GM21528 (cell line): ENCODE measurements around the gene ACTL8.

Source experiments
- ATAC-seq: cut with Tn5 transposase; IDR thresholded peaks from one replicate; pipeline ENCODE4 v1.9.1; 2021; ENCODE audit warnings: mild to moderate bottlenecking, moderate library complexity; ENCODE audit not compliant: unreplicated experiment, low FRiP score

The ACTL8 gene

GRCh38 chr1:17765444-17766411 is 10.6 kb downstream of the ACTL8 start:
- ATAC-seq: no peak

DNA sequence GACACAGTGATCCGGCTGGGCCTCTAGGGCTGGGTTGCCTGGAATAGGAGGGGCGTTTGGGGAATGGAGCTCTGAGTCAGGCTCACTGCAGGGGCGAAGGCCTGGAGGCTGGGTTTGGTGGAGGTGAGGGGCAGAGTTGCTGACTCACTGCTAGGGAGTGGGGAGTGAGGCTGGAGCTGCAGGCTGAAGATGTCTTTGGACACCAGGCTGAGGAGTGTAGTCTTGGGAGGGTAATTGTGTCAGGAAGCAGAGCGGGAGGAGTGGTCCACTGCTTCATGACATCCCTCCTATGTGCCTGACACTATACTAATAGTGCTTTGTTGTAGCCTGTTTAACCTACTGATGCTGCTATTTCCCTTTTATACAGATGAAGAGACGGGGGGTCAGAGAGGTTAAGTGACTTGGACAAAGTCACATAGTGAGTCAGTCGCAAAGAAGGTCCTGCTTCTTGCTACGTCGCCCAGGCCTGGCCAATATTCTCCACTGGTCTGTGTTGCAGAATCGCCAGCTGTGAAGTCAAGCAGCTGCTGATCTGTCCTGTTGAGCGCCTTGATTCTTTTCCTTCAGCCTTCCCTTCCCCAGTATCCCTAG is 13.6 kb downstream of the ACTL8 start:
- no peak for ATAC-seq

DNA sequence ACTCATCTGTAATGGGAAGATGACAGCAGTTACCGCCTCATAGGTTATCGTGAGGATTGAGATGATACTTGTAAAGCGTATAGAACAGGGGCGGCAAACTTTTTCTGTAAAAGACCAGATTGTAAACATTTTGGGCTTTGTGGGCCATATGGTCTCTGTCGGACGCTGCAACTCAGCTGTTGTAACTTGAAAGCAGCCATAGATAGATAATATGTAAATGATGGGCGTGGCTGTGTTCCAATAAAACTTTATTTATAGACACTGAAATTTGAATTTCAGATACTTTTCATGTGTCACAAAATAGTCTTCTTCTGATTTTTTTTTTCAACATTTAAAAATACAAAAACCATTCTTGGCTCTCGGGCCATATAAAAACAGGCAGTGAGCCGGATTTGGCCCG is 15.8 kb downstream of the ACTL8 start:
- ATAC-seq: no peak

DNA sequence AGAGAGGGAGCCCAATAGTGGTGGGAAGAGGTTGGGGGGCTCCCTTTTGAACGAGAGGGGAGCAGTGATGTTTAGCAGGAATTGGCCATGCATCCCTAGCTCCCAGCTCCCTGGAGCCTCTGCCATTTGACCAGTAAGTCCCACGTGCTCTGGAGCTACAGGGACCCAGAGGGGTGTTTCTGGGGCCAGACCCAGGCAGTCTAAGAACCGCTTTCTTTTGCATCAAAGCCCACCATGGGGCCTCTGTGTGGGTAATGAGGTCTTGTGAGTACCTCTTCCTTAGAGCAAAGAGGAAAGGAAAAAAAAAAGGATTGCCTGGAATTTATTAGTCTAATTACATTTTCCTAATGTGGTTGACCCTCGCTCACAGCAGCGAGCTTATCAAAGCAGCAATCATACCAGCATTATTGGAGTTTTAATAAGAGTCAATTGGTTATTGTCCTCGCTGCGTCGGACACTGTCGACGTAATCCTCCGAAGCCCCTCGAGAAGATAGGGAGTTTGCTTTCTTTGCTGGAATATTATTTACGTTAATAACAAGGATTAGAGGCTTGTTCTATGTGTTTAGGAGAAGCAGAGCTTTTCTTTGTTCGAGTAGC is 17.6 kb downstream of the ACTL8 start:
- ATAC-seq: no peak

- ATAC-seq: no peak
These were observed 18.6 kb downstream of the ACTL8 start for GRCh38 chr1:17773591-17774326.

- no peak for ATAC-seq
These were observed 19.3 kb downstream of the ACTL8 start for GRCh38 chr1:17774452-17774851.

DNA sequence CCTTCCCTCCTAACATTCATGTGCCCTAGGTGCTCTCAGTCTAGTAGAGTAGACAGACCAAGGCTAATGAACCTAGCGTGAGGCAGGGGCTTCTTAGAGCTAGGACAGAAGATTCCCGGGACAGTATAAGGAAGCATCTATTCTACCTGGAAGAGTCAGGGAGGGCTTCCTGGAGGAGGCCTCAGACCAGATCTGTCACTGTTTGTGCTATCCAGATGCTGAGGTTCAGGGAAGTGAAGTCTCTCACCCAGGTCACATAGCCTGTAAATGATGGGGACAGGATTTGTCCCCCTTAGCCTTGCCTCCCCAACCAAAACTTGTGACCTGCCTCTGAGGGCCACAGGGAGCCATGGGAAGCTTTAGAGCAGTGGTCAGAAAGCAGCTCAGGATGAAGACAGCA is 20.7 kb downstream of the ACTL8 start:
- ATAC-seq: no peak

GRCh38 chr1:17776426-17776825 is 21.3 kb downstream of the ACTL8 start:
- no peak for ATAC-seq

DNA sequence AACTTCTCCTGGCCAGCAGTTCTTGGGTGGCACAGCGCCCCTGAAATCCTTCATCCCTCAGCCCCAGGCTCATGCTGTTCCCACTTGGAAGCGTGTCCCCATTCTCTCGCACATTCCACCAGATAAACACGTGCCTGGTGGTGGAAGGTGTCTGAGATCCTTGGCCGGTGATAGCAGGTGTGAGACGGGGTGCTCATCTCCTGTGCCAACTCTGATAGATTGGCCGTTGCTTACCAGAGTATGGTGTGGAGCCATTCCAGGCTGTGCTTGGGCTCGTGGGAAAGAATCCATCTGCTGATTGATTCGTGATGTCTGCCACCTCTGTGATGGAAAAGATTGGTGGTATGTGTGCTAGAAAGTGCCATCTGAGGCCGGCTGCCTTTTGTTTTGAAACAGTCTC is 22.2 kb downstream of the ACTL8 start:
- ATAC-seq: no peak

DNA sequence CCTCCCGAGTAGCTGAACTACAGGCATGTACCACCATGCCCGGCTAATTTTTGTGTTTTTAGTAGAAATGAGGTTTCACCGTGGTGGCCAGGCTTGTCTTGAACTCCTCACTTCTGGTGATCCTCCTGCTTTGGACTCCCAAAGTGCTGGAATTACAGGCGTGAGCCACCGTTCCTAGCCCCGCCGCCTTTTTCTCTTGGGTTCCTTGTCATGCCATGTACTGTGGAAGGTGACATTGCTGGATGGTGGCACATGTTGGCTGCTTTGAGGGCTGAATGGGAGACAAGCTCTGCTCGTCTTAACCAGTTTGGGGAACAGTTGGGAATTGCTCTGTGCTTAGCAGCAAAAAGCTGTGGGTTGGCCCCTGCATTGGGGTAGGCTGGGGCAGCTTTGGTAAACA is 22.7 kb downstream of the ACTL8 start:
- ATAC-seq: no peak

GRCh38 chr1:17780916-17781315 is 25.8 kb downstream of the ACTL8 start:
- no peak for ATAC-seq

- no peak for ATAC-seq
These were observed 34.8 kb downstream of the ACTL8 start for GRCh38 chr1:17789926-17790325.

GRCh38 chr1:17790383-17791054 is 35.4 kb downstream of the ACTL8 start:
- no peak for ATAC-seq

- ATAC-seq: no peak
These were observed 35.9 kb downstream of the ACTL8 start for GRCh38 chr1:17791055-17791390.

DNA sequence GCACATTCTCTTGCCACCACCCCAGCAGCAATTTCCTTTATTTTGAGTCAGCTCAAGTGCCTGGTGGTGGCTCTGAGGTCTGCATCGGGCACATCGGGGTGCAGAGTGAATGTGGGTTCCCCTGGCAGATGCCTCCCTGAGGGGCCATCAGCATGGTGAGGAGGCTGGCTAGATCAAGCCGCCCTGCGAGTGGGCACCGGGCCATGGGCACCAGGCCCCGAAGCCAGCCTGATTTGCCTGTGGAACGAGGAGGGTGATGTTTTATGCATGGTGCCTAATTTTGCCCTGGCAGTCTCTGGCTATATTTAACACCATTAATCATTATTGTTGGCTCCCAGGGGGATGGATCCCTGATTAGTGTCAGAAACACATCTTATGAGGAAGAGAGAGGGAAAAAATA is 36.3 kb downstream of the ACTL8 start:
- ATAC-seq: no peak

DNA sequence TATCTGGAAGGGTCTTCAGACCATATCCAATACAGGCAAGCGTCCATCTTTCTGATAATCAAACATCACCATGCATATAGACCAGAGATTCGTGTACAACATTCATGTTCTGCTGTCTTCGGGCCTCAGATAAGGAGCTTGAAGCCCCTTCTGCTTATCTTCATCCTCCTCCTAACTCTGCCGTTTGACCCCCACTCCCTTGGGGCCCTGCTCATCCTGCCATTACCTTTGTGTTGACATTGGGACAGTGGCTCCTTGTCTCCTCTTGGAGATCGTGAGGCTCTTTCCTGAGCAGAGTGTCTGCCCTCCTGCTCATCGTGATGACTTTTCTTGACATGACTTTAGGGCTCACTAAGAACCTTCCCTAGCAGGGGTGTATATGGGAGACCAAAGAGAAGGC is 37.3 kb downstream of the ACTL8 start:
- no peak for ATAC-seq

- ATAC-seq: no peak
These were observed 40.1 kb downstream of the ACTL8 start for GRCh38 chr1:17795081-17795809.

DNA sequence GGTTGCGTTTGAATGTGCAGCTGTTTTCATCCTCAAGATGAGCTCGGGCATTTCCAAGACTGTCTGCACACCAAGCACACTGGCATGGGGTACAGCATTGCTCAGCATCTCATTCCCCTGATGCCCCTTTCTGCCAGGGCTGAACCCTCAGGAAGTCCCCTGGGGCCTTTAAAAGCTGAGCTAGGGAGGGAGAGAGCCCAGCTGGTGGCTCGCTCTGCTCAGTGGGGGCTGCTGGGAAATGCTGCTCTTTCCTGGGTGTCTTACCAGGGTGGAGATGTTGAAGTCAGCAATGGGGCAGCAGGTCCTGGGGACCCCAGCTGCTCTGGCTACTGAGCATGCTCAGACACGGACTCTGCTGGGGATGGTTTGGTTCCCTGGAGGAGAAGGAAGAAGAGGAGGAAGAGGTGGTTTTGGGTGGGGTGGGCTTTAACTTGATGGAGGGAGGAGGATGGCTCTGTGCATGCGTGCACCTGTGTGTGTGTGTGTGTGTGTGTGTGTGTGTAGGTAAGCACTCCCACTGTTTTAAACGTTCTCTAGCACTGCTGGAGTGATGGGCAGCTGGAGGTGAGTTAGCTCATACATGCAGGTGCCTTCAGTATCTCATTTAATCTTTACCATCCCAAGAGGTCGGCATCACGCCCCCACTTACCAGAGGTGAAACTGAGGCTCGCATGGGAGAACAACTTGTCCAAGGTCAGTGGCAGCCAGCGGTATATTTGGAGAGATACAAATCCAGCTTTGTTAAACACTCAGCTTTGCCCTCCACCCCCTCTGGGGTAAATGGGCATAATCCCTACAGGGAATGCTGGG is 40.9 kb downstream of the ACTL8 start:
- no peak for ATAC-seq

DNA sequence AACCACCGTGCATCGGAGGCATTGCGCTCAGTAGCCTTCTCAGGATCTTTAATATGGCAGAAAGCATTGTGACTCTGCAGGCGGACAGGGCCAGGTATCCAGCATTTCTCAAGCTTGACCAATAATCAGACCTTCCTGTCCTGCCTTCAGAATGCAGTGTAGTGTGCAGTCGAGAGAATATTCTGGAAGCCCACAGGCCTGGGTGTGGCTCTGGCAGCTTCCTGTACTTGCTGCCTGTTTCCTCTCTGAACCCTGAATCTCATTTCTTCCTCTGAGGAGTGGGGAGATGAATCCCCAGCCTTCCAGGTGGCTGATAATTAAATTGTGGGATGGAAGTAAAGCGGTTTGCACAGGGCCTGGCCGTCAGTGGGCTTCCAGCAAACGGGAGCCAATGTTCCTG is 42.3 kb downstream of the ACTL8 start:
- no peak for ATAC-seq
